Measurements from ENCODE around the gene TRIM44.

Gene TRIM44

GRCh38 chr11:35787013-35787504 is 124.5 kb downstream of the TRIM44 start:
- Histone ChIP-seq H3K9ac (ENCODE audit: low read depth, low read length, poor library complexity, severe bottlenecking) (no peak overlapping the region), H3F3A (ENCODE audit: low read depth) (no peaks in the 10 kb centered on the region), H3K4me2 (ENCODE audit: low read depth, low read length, poor library complexity, severe bottlenecking) (no peak overlapping the region), H3K27me3 (ENCODE audit: insufficient read depth, low read length, poor library complexity, severe bottlenecking) (no peaks in the 10 kb centered on the region), H3K36me3 (ENCODE audit: insufficient read depth, low read length) (peaks cover 12% of the 10 kb centered on the region; the same call in 1 of the 2 replicates), H4K20me1 (ENCODE audit: insufficient read depth, low read length, poor library complexity, severe bottlenecking) (peaks cover 18% of the 10 kb centered on the region), H3K79me2 (ENCODE audit: insufficient read depth, low read length) (peaks cover 35% of the 10 kb centered on the region; the same call in 1 of the 2 replicates), H3K9me2 (replicated peaks; ENCODE audit: low read depth, low read length) (no peaks in the 10 kb centered on the region), H2AFZ (ENCODE audit: low read length) (no peak overlapping the region), H3K9me3 (ENCODE audit: insufficient read depth, low read depth, low read length) (no peaks in the 10 kb centered on the region), H3K4me3 (ENCODE audit: low read length, poor library complexity, severe bottlenecking) (no peak overlapping the region), H3K4me1 (ENCODE audit: insufficient read depth, low read length, poor library complexity, severe bottlenecking) (peaks cover 20% of the 10 kb centered on the region)
- no peak for TF ChIP-seq CTCF (conservative IDR thresholded peaks at IDR 0.05; ENCODE audit: low read length)
- no peak for TF ChIP-seq EZH2phosphoT487 (IDR thresholded peaks at IDR 0.05; ENCODE audit: borderline replicate concordance)

DNA sequence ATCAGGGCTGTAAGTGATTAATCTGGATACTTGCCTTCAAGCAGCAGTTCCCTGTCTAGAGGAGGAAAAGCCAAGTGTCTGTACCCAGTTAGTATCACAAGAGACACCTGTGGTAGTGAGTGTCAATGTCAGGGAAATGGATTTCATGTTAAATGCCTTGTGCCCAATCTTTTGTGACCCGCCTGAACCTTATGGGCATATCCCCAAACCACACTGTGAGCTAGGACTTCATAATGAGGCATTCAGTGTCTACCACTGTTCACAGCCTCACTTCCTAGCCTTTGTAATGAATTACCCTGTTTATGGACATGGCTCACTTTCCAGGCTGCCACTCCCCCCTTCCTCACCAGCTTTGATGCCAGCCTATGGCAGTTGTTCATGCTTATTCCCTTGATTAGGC is 125.1 kb downstream of the TRIM44 start:
- no peak overlapping the region for H3K4me2 ChIP-seq (ENCODE audit: low read depth, low read length, poor library complexity, severe bottlenecking)
- H3K4me3 ChIP-seq (ENCODE audit: low read length, poor library complexity, severe bottlenecking), result no peak overlapping the region
- no peaks in the 10 kb centered on the region for H3F3A ChIP-seq (ENCODE audit: low read depth)
- peaks cover 36% of the 10 kb centered on the region; the same call in 1 of the 2 replicates for H3K79me2 ChIP-seq (ENCODE audit: insufficient read depth, low read length)
- no peaks in the 10 kb centered on the region for H3K9me3 ChIP-seq (ENCODE audit: insufficient read depth, low read depth, low read length)
- peaks cover 17% of the 10 kb centered on the region; the same call in 1 of the 2 replicates for H3K36me3 ChIP-seq (ENCODE audit: insufficient read depth, low read length)
- no peak overlapping the region for H2AFZ ChIP-seq (ENCODE audit: low read length)
- TF ChIP-seq CTCF (conservative IDR thresholded peaks at IDR 0.05; ENCODE audit: low read length) (no peak), EZH2phosphoT487 (IDR thresholded peaks at IDR 0.05; ENCODE audit: borderline replicate concordance) (no peak)
- H3K27me3 ChIP-seq (ENCODE audit: insufficient read depth, low read length, poor library complexity, severe bottlenecking), result no peaks in the 10 kb centered on the region
- no peaks in the 10 kb centered on the region for H3K9me2 ChIP-seq (replicated peaks; ENCODE audit: low read depth, low read length)
- H4K20me1 ChIP-seq (ENCODE audit: insufficient read depth, low read length, poor library complexity, severe bottlenecking), result peaks cover 18% of the 10 kb centered on the region
- no peak overlapping the region for H3K9ac ChIP-seq (ENCODE audit: low read depth, low read length, poor library complexity, severe bottlenecking)
- peaks cover 20% of the 10 kb centered on the region for H3K4me1 ChIP-seq (ENCODE audit: insufficient read depth, low read length, poor library complexity, severe bottlenecking)

DNA sequence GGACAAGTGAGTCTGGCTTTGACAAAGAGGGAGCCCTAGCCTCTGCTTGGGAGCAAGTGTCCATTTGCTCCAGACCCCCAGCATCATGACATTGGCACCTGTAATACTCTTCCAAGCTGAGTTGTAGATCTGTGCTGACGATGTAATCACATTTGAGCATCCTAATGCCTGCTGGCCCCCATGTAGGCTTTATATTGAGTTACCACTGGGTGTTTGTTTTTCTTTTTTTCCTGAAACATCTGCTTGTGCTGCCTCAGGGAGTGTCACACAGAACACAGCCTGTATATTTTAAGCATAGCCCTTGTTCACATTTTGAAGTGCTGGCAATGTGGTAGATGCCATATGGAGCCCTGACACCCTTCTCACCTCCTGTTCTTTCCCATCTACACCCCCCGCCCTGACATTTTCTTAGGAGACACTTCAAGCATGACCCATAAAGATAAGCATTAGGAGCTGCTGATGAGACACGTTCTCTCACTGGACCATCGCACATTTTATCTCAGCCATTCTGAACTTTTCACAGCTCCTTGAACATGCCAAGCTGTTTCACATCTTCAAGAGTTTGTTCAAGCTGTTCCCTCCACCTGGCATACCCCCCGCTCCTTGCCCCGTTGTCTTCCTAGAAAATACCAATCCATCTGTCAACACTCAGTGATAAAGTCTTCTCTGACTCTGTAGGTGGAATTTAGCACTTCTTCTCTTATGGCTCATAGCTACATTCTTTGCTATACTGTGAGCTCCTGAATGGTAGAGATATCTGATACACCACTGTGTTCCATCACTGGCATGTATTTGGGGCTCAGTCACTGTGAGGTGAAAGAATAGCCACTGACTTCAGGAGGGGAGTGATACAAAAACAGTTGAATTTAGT is 128.7 kb downstream of the TRIM44 start:
- Histone ChIP-seq H3K9me3 (ENCODE audit: insufficient read depth, low read depth, low read length) (no peaks in the 10 kb centered on the region), H2AFZ (ENCODE audit: low read length) (no peak overlapping the region), H3K79me2 (ENCODE audit: insufficient read depth, low read length) (peaks cover 29% of the 10 kb centered on the region; the same call in 1 of the 2 replicates), H3K4me1 (ENCODE audit: insufficient read depth, low read length, poor library complexity, severe bottlenecking) (peaks cover 7% of the 10 kb centered on the region), H3F3A (ENCODE audit: low read depth) (no peaks in the 10 kb centered on the region), H3K4me3 (ENCODE audit: low read length, poor library complexity, severe bottlenecking) (no peak overlapping the region), H3K36me3 (ENCODE audit: insufficient read depth, low read length) (peaks cover 17% of the 10 kb centered on the region; the same call in 1 of the 2 replicates), H4K20me1 (ENCODE audit: insufficient read depth, low read length, poor library complexity, severe bottlenecking) (peaks cover under 1% of the 10 kb centered on the region), H3K9me2 (replicated peaks; ENCODE audit: low read depth, low read length) (no peaks in the 10 kb centered on the region), H3K9ac (ENCODE audit: low read depth, low read length, poor library complexity, severe bottlenecking) (no peak overlapping the region), H3K4me2 (ENCODE audit: low read depth, low read length, poor library complexity, severe bottlenecking) (no peak overlapping the region), H3K27me3 (ENCODE audit: insufficient read depth, low read length, poor library complexity, severe bottlenecking) (no peaks in the 10 kb centered on the region)
- TF ChIP-seq CTCF (conservative IDR thresholded peaks at IDR 0.05; ENCODE audit: low read length) (no peak), EZH2phosphoT487 (IDR thresholded peaks at IDR 0.05; ENCODE audit: borderline replicate concordance) (no peak)

Measured in Loucy (cell line).